GM23248 (cell line): ENCODE data around the gene PTPN21.

ENCODE experiments used
- EZH2 ChIP-seq: fragments of 200-600 bp; sonication (generic); IDR thresholded peaks from 2 replicates; pipeline ENCODE4 v1.6.1; 2018; ENCODE audit warnings: antibody characterized with exemption, mild to moderate bottlenecking; ENCODE audit not compliant: insufficient read depth, poor library complexity, severe bottlenecking
- EZH2phosphoT487 ChIP-seq: fragments of 200-600 bp; sonication (generic); IDR thresholded peaks from 2 replicates; pipeline ENCODE4 v1.6.1; 2018; ENCODE audit warnings: antibody characterized with exemption, moderate library complexity, mild to moderate bottlenecking, low read depth; ENCODE audit not compliant: insufficient read depth

DNA sequence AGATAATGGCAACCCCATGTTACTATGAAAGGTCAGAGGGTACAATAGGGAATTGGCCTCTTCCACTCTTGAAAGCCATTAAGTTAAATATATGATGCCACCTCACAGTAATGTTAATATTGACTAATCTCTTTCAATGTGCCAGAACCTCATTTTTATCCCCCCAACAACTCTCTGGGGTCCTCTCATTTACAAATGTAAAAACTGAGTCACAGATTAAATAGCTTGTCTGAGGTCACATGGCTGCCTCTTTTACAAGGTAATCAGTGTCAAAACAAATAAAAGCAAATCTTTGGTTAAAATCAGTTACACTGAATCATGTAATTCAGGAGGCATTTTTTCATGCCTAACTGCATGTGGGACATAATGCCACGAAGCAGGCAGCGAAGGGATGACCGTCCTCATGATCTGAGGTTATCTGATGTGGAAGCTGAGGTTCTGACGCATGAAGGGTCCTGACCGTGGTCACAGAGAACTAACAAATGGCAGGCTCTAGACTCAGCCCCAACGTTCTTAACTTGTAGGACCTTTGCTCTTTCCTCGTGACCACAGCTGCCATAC lies 78.5 kb downstream of the PTPN21 start:
- TF ChIP-seq EZH2 (no peak), EZH2phosphoT487 (no peak)
